T-helper 9 cell (primary cell): ENCODE results near the gene C6orf47.

Experiments
- DNase-seq: peaks from one replicate; pipeline ENCODE4 v3.0.0-alpha.2; 2020

C6orf47 gene

GRCh38 chr6:31658983-31659648 is 1.5 kb downstream of the C6orf47 start:
- no peak for DNase-seq

DNA sequence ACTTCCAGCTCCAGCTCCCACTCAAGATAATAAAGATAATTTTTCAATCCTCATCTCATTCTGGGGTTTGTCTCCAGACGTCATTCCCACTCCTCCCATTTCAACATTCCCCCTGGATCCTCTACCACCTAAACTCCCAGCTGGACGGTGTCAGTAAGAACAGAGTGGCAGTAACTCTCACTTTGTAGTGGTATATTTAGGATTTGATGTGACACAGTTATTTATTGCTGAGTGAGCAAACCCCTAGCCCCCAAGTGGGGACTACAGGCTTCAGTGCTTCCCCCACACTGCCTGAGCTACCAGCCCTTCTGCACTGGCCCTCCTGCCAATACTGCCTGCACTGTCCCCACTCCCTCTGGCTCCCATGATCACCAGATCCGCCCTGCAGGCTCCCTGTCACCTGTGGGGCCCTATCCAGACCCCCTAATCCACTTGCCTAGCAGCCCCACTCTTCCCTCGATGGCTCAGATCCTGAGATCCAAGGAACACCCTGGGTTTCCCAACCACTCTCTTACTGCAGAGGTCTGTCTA is 2.4 kb downstream of the C6orf47 start:
- no peak for DNase-seq

DNA sequence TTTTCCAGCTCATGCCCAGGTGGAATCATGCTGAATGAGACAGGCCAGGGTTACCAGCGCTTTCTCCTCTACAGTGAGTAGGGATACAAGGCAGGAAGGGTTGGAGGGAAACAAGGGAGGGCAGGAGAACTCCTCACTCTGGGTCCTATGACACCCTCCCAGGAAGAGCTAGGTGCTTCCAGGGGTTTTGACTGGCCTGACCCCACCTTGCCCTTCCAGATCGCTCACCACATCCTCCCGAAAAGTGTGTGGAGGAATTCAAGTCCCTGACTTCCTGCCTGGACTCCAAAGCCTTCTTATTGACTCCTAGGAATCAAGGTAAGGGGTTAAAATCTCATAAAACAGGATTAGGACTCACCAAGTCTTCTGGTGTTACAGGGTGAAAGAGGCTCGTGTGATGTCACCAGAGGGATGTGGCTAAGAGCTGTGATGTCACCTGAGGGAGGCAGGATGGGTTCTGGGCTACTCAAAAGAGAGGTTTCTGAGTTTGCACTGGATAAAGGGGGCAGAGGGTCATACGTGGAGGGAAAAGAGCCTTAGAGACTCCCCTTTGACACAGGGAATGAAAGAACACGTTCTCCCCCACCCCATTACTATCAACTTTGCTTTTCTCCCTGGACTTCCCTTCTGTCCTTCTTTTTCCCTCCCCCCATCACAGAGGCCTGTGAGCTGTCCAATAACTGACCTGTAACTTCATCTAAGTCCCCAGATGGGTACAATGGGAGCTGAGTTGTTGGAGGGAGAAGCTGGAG is 3.0 kb downstream of the C6orf47 start:
- DNase-seq, result no peak

DNA sequence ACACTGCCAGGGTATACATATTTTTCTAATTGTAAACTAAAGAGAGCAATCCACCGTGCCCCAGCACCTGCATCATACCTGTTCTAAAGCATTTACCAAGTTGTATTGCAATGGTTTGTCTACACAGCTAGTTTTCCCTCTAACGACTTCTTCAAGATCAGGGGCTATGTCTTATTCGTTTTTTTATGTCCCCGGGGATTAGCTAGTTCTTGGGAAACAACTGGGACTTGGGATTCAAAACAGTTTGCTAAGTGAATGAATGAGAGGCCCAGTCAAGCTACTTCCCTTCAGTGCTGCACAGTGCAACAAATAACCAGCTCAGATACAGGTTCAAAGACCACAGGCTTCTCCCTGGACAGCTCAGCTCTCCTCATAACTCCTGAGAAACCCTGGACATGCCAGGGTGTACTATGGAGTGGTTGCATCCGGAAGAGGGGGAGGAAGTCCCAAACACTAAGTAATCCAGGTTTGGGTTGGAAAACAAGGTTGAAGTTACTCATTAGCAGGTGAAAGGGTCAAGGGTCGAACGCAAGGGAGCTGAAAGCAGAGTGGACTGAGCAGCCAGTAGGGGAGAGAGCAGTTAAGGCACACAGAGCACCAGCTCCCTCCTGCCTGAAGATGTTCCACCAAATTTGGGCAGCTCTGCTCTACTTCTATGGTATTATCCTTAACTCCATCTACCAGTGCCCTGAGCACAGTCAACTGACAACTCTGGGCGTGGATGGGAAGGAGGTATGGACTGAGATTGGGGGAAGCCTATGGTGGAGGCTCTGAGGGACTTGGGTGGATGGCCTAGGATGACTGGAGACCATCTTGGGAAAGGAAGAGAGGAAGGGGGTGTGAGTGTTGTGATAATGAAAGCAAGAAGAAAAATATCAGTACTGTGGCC is 5.0 kb downstream of the C6orf47 start, which contains the start of gene APOM:
Gene APOM (plus strand): TSS at position 546 of the 889 bp plus-strand sequence. CDS start 73 bp downstream, at position 619.
- DNase-seq, result no peak

DNA sequence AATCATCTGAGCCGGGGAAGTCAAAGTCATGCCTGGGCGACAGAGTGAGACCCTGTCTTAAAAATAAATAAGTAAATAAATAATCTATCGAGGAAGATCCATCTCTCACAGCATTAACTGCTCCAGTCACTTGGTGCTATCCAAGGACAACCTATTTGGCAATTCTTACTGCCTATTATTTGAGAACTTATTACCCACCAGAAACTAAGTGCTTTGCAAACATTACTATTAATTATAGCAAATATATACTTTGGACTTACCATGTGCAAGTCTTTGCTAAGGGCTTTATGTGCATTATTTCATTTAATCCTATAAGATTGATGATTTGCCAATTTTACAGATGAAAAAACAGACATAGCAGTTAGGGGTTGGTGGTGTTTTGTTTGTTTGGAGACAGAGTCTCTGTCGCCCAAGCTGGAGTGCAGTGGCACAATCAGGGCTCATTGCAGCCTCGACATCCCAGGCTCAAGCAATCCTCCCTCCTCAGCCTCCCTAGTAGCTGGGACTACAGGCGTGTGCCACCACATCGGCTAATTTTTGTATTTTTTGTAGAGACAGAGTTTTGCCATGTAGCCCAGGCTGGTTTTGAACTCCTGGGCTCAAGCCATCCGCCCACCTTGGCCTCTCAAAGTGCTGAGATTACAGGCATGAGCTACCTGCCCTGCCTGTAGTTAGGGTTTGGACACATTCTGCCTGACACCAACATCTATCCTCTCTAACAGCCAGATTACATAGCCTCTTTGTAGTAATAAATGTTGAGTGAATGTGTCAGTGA is 5.8 kb downstream of the C6orf47 start:
- DNase-seq, result no peak

GRCh38 chr6:31652925-31653724 is 7.5 kb downstream of the C6orf47 start:
- DNase-seq, result no peak

DNA sequence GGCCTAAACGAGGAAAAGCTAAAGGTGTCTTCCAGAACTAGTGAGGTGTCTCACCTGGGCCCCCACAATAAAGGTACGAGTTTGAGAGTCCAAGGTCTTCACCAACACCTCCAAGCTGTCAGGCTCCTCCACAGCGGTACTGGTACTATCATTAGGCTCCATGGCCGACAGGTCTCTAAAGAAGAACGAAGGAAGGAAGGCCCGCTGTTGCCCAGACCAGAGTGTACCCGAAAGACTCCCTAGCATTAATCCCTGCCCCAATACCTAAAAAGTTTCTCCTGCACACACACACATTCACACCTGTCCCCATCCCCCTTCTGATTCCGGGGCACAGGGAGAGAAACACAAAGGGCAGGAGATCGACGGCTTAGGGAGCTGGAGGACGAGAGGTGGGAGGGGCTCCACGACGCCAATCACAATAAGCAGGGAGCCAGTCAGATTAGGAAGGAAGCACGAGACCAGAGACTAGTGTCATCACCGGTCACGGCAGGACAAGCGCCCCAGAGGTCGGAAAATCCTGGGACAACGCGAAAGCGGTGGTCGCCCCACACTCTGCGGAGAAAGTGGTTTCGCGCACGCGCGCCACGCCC is 8.9 kb downstream of the C6orf47 start:
- no peak for DNase-seq

DNA sequence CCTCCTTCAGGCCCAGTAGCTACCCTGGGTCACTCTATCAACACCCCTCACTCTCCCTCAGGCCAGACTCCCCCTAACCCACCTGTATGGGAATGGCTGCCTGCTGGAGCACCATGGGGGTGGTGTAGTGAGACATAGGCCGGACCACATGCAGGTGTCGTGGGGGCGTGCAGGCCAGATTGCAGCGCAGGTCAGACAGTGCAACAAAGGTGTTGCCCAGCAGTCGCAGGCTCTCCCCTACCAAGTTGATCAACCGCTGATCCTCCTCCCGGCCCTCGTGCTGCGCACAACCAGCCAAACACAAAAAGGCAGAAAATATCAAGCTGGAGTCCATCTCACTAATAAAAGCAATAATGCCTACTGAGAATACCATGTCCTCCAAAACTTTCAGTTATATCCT is 15.3 kb downstream of the C6orf47 start:
- no peak for DNase-seq

- DNase-seq, result no peak
Observed at GRCh38 chr6:31643818-31644454, 16.6 kb downstream of the C6orf47 start.

GRCh38 chr6:31642798-31643570 is 17.6 kb downstream of the C6orf47 start:
- no peak for DNase-seq

GRCh38 chr6:31641370-31641769 is 19.2 kb downstream of the C6orf47 start:
- DNase-seq, result no peak

- DNase-seq, result no peak
Observed at GRCh38 chr6:31640612-31641011, 20.0 kb downstream of the C6orf47 start.

DNA sequence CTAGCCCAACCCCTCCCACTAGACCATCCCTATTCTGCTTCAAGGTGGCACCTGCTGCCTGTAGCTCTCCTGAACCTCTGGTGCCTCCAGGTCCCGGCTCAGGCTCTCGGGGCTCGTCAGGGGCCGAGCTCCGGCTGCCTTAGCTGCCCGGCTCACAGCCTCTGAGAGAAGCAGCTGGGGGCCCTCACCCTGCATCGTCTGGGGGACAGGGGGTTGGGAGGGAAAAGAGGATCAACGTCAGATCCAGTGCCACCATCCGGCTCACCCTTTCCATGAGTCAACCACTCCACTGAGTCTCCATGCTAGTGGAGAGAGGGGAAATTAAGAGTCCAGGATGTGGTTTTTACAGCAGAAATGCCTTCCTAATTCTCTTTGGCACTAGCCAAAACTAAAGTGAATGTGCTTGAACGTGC is 21.1 kb downstream of the C6orf47 start:
- no peak for DNase-seq

- no peak for DNase-seq
Observed at GRCh38 chr6:31639043-31639442, 21.5 kb downstream of the C6orf47 start.

DNA sequence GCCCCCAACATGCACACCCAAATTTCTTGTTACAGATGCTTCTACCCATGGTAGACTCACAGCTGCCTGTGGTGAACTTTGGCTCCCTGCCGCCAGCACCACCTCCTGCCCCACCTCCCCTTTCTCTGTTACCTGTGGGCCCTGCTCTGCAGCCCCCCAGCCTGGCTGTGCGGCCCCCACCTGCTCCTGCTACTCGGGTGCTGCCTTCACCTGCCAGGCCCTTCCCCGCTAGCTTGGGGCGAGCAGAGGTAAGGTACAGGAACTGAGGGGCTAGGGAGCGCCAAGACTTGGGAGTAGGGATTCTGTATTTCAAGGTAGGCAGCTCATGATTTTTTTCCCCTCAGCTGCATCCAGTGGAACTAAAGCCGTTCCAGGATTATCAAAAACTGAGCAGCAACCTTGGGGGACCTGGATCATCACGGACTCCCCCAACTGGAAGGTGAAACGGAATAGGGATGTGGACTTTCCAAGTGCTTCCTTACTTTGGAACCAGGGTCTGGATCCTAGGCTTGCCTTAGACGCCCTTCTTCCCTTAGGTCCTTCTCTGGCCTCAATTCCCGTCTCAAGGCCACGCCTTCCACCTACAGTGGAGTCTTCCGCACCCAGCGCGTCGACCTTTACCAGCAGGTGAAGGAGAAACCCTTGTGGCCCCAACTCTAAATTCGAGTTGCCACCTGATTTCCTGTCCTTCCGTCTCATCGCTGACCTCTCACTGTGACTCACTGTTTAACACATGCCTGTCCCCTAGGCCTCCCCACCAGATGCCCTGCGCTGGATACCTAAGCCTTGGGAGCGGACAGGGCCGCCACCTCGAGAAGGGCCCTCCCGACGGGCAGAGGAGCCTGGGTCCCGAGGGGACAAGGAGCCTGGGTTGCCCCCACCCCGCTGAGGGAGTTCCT is 23.6 kb downstream of the C6orf47 start:
- DNase-seq, result no peak

GRCh38 chr6:31634969-31635575 is 25.5 kb downstream of the C6orf47 start:
- no peak for DNase-seq

DNA sequence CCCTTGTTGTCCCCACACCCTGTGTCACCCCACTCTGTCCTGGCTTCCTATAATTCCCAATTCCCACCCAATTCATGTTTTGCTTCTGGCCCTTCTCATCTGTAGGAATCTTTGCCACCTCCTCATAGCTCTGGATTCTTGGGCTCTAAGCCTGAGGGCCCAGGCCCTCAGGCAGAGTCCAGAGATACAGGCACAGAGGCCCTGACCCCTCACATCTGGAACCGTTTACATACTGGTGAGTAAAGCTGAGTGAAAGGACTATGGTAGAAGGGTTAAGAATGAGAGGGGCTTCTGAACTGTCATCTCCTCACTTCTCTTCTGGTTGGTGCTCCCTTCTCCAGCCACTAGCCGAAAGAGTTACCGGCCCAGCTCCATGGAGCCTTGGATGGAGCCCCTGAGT is 26.4 kb downstream of the C6orf47 start:
- no peak for DNase-seq

- no peak for DNase-seq
Observed at GRCh38 chr6:31633447-31633846, 27.1 kb downstream of the C6orf47 start.
